HUDEP-2 (cell line): Measurements from ENCODE around the gene SLC25A22.
A peak's percentile ranks its signal among the peaks of the same experiment; 100 is the strongest.

ENCODE experiments used
- DNase-seq, 76 experiments: peaks; one replicate each; lab custom pipeline; 2025; ENCODE audit not compliant: unreplicated experiment in 76 of 76; lab: John Stamatoyannopoulos, UW

SLC25A22 gene

GRCh38 chr11:808427-809286 lies 10.6 kb upstream of the SLC25A22 start:
- peak in 21 of 76 experiments; percentile 5 to 79 (median 33) for DNase-seq

GRCh38 chr11:804599-804964 lies 6.5 kb upstream of the SLC25A22 start:
- DNase-seq, result no peak

- DNase-seq, result no peak
Observed at GRCh38 chr11:803770-804598, 5.9 kb upstream of the SLC25A22 start.

GRCh38 chr11:803467-803742 lies 5.3 kb upstream of the SLC25A22 start:
- DNase-seq, result no peak

- no peak for DNase-seq
Observed at GRCh38 chr11:802693-803466, 4.8 kb upstream of the SLC25A22 start.

GRCh38 chr11:802018-802617 lies 4.0 kb upstream of the SLC25A22 start:
- no peak for DNase-seq

- DNase-seq, result no peak
Observed at GRCh38 chr11:801097-801780, 3.2 kb upstream of the SLC25A22 start.

GRCh38 chr11:800473-800872 lies 2.4 kb upstream of the SLC25A22 start:
- DNase-seq, result no peak

- no peak for DNase-seq
Observed at GRCh38 chr11:799641-800316, 1.7 kb upstream of the SLC25A22 start.

GRCh38 chr11:797296-798092 lies 587 bp downstream of the SLC25A22 start:
- DNase-seq, result peak in 57 of 76 experiments; percentile 6 to 76 (median 54)

- no peak for DNase-seq
Observed at GRCh38 chr11:796565-797295, 1.4 kb downstream of the SLC25A22 start.

GRCh38 chr11:795634-796564 lies 2.2 kb downstream of the SLC25A22 start:
- DNase-seq, result peak in 61 of 76 experiments; percentile 6 to 82 (median 59)

GRCh38 chr11:794766-795633 lies 3.1 kb downstream of the SLC25A22 start:
- DNase-seq, result no peak

GRCh38 chr11:794013-794765 lies 3.9 kb downstream of the SLC25A22 start:
- DNase-seq, result no peak

GRCh38 chr11:793556-793955 lies 4.5 kb downstream of the SLC25A22 start:
- DNase-seq, result no peak

GRCh38 chr11:792873-793272 lies 5.2 kb downstream of the SLC25A22 start:
- no peak for DNase-seq
